ENCODE results near the gene SULF2. TPM values are rescaled to one million over a fixed set of nuclear protein-coding genes. Genes with fewer than 3 reads are reported as not detected.

The SULF2 gene
- total and polyA plus RNA-seq, 2 experiments from 2014 or later: 49.0 to 66.6 TPM

DNA sequence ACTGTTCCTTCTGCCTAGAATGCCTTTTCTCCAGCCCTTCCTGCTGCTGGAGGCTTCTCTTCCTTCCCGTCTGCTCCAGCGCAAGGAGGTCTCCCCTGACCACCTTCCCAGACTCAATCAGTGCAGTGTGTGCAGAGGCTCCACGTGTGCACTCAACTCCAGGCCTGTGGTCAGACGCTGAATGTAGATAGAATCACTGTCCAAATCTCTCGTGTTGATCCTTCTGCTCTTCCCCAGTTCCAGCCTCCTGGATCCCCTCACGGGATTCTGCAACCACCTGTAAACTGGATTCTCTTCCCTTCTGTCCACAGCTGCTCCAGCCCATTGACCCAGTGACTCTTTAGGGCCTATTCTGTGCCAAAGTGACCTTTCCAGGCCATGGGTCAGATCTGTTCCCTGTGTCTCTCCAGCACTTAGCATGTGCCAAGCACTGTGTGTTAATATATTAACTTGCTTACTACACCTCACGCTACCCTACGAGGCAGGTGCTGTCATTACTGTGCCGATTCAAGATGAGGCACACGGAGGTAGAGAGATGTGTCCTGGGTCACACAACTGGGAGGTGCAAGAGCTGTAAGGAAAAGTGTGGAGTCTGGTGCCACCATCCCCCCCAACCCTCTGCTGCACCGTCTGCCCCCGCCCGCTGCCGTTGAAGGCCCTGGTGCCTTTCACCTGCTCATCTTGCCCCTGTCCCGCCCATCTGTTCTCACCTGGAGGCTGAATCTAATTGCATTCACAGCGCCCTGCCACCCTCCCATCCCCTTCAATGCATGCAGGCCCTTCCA lies 112.2 kb downstream of the SULF2 start:
- WGBS (ENCODE audit: low lambda C conversion rate, missing lambda C conversion rate): 91% methylated on average over 16 of the region's 16 CpGs
- no peak for TF ChIP-seq EZH2phosphoT487 (IDR thresholded peaks at IDR 0.05; ENCODE audit: low read depth, severe bottlenecking, unreplicated experiment)
- TF ChIP-seq, protein P1, sequence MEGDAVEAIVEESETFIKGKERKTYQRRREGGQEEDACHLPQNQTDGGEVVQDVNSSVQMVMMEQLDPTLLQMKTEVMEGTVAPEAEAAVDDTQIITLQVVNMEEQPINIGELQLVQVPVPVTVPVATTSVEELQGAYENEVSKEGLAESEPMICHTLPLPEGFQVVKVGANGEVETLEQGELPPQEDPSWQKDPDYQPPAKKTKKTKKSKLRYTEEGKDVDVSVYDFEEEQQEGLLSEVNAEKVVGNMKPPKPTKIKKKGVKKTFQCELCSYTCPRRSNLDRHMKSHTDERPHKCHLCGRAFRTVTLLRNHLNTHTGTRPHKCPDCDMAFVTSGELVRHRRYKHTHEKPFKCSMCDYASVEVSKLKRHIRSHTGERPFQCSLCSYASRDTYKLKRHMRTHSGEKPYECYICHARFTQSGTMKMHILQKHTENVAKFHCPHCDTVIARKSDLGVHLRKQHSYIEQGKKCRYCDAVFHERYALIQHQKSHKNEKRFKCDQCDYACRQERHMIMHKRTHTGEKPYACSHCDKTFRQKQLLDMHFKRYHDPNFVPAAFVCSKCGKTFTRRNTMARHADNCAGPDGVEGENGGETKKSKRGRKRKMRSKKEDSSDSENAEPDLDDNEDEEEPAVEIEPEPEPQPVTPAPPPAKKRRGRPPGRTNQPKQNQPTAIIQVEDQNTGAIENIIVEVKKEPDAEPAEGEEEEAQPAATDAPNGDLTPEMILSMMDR (IDR thresholded peaks at IDR 0.05; ENCODE audit: poor library complexity): no peak
- no peaks in the 10 kb centered on the region for H3K36me3 ChIP-seq (replicated peaks; ENCODE audit: insufficient read depth, low read depth)
- no peak overlapping the region for H3K27ac ChIP-seq
- H3K9me2 ChIP-seq (replicated peaks; ENCODE audit: insufficient read depth): no peaks in the 10 kb centered on the region
- H3K4me3 ChIP-seq: no peak overlapping the region
- no peaks in the 10 kb centered on the region for H3K79me2 ChIP-seq
- H3K4me1 ChIP-seq (ENCODE audit: insufficient read depth): no peaks in the 10 kb centered on the region
- H4K20me1 ChIP-seq (ENCODE audit: insufficient read depth, poor library complexity, severe bottlenecking): no peaks in the 10 kb centered on the region
- no peak overlapping the region for H3K4me2 ChIP-seq
- H2AFZ ChIP-seq: no peak overlapping the region
- no peak for DNase-seq (ENCODE audit: low spot score)
- H3K27me3 ChIP-seq: no peaks in the 10 kb centered on the region
- no peaks in the 10 kb centered on the region for H3K9me3 ChIP-seq (ENCODE audit: low read depth)

DNA sequence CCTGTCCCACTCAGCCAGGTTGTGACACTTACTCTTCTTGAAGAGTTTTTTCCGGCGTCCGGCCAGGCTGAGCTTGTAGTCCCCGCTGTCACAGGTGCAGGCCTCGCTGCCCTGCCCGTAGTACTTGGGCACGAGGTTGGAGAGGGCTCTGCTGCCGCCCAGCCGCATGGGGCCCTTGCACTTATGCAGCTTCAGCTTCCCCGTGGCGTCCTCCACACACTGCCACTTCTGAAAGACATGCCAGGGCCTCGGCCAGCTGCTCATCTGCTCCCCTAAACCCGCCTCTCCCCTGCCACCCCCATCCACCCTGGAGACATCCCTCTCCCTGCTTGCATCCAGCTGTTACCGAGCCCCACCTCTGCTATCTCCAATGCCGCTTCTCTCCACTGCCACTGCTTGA lies 113.1 kb downstream of the SULF2 start:
- WGBS (ENCODE audit: low lambda C conversion rate, missing lambda C conversion rate): 97% methylated on average over 12 of the region's 15 CpGs
- no peak for TF ChIP-seq EZH2 (IDR thresholded peaks at IDR 0.05; ENCODE audit: borderline replicate concordance)
- TF ChIP-seq, protein P1 (IDR thresholded peaks at IDR 0.05; ENCODE audit: poor library complexity): no peak
- no peak for TF ChIP-seq EZH2phosphoT487 (IDR thresholded peaks at IDR 0.05; ENCODE audit: low read depth, severe bottlenecking, unreplicated experiment)
- H3K4me1 ChIP-seq (ENCODE audit: insufficient read depth): no peaks in the 10 kb centered on the region

DNA sequence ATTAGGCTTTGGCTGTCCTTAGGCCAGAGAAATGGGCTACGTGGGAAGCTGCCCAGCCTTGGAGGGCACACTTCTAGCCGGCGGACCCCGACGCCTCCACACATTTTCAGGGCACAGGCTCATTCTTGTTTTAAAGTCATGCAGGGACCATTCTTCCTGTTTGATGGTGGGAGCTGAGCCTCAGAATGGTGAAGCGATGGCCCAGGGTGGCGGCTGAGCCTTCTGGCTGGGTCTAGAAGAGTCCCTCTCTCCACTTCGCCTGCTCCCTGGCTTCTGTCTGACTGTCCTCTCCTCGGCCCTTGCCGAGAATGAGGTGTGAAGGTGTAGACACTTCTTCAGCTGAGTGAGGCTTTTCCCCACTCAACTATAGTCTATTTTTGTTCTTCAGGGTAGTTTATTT lies 114.4 kb downstream of the SULF2 start:
- no peaks in the 10 kb centered on the region for H3K9me3 ChIP-seq (ENCODE audit: low read depth)
- TF ChIP-seq, protein P1 (IDR thresholded peaks at IDR 0.05; ENCODE audit: poor library complexity): no peak
- no peak for TF ChIP-seq EZH2 (IDR thresholded peaks at IDR 0.05; ENCODE audit: borderline replicate concordance)
- no peak for TF ChIP-seq EZH2phosphoT487 (IDR thresholded peaks at IDR 0.05; ENCODE audit: low read depth, severe bottlenecking, unreplicated experiment)
- WGBS (ENCODE audit: low lambda C conversion rate, missing lambda C conversion rate): 97% methylated on average over 10 of the region's 10 CpGs
- no peaks in the 10 kb centered on the region for H3K36me3 ChIP-seq (replicated peaks; ENCODE audit: insufficient read depth, low read depth)
- no peaks in the 10 kb centered on the region for H4K20me1 ChIP-seq (ENCODE audit: insufficient read depth, poor library complexity, severe bottlenecking)
- H3K4me2 ChIP-seq: no peak overlapping the region
- H3K79me2 ChIP-seq: no peaks in the 10 kb centered on the region
- no peak overlapping the region for H2AFZ ChIP-seq
- no peak overlapping the region for H3K27ac ChIP-seq
- no peak overlapping the region for H3K4me3 ChIP-seq
- H3K9me2 ChIP-seq (replicated peaks; ENCODE audit: insufficient read depth): no peaks in the 10 kb centered on the region
- no peak for DNase-seq (ENCODE audit: low spot score)
- H3K4me1 ChIP-seq (ENCODE audit: insufficient read depth): no peaks in the 10 kb centered on the region
- no peaks in the 10 kb centered on the region for H3K27me3 ChIP-seq

More for the DNA sequence above, 113.1 kb downstream of the SULF2 start:
- H3K9me2 ChIP-seq (replicated peaks; ENCODE audit: insufficient read depth): no peaks in the 10 kb centered on the region
- no peaks in the 10 kb centered on the region for H3K36me3 ChIP-seq (replicated peaks; ENCODE audit: insufficient read depth, low read depth)
- H2AFZ ChIP-seq: no peak overlapping the region
- H3K4me2 ChIP-seq: no peak overlapping the region
- no peaks in the 10 kb centered on the region for H4K20me1 ChIP-seq (ENCODE audit: insufficient read depth, poor library complexity, severe bottlenecking)
- no peaks in the 10 kb centered on the region for H3K27me3 ChIP-seq
- H3K79me2 ChIP-seq: no peaks in the 10 kb centered on the region
- H3K9me3 ChIP-seq (ENCODE audit: low read depth): no peaks in the 10 kb centered on the region
- peak; percentile 5 for DNase-seq (ENCODE audit: low spot score)
- no peak overlapping the region for H3K27ac ChIP-seq
- no peak overlapping the region for H3K4me3 ChIP-seq

All from hepatocyte (in vitro differentiated cells).